CD4-positive, CD25-positive, alpha-beta regulatory T cell (primary cell): ENCODE results near the gene TMC3. TPM values are rescaled to one million over a fixed set of nuclear protein-coding genes. Genes with fewer than 3 reads are reported as not detected.

ENCODE experiments used
- ATAC-seq, 2 donors: fragments of 150-1000 bp; cut with Tn5 transposase; one replicate each; pipeline ENCODE4 v1.10.0; 2021; ENCODE audit warnings: low read depth in 2 of 2, moderate number of reproducible peaks in 2 of 2, moderate library complexity in 1 of 2
- DNase-seq, 3 donors: peaks; one replicate each; pipeline versions ENCODE4 v3.0.0 to v3.0.0-alpha.2; 2012 to 2022; ENCODE audit warnings: mixed read lengths in 1 of 3
- H3K27ac ChIP-seq: one replicate; pipeline ENCODE4 v1.7.0; 2013; ENCODE audit warnings: mild to moderate bottlenecking, low read length; ENCODE audit not compliant: insufficient read depth, poor library complexity, severe bottlenecking
- H3K27me3 ChIP-seq: one replicate; pipeline ENCODE4 v1.7.0; 2013; ENCODE audit warnings: low read length; ENCODE audit not compliant: control insufficient read depth, insufficient read depth
- H3K36me3 ChIP-seq: one replicate; pipeline ENCODE4 v1.7.0; 2013; ENCODE audit warnings: mild to moderate bottlenecking, low read length, moderate library complexity; ENCODE audit not compliant: control insufficient read depth, insufficient read depth
- H3K4me1 ChIP-seq: 2 replicates; pipeline ENCODE4 v1.7.0; 2013; ENCODE audit warnings: mild to moderate bottlenecking, low read length; ENCODE audit not compliant: insufficient read depth, control insufficient read depth, poor library complexity, severe bottlenecking
- H3K4me3 ChIP-seq: one replicate; pipeline ENCODE4 v1.7.0; 2013; ENCODE audit warnings: low read depth, mild to moderate bottlenecking, low read length, moderate library complexity
- H3K9me3 ChIP-seq, 2 experiments: 1 replicate in 1 of 2; 2 replicates in 1 of 2; pipeline ENCODE4 v1.7.0; 2013; ENCODE audit warnings: low read length in 2 of 2, mild to moderate bottlenecking in 1 of 2, moderate library complexity in 1 of 2; ENCODE audit not compliant: control insufficient read depth in 2 of 2
- H3K27ac Mint-ChIP-seq, 3 donors: one replicate each; pipeline ENCODE4 v1.8.0; 2020 to 2022; ENCODE audit warnings: mild to moderate bottlenecking in 3 of 3, mixed read lengths in 3 of 3, moderate library complexity in 2 of 3
- H3K27me3 Mint-ChIP-seq: one replicate; pipeline ENCODE4 v1.8.0; 2022; ENCODE audit warnings: mild to moderate bottlenecking, mixed read lengths
- H3K36me3 Mint-ChIP-seq: one replicate; pipeline ENCODE4 v1.8.0; 2020; ENCODE audit warnings: mixed read lengths
- H3K4me1 Mint-ChIP-seq, 4 donors: one replicate each; pipeline ENCODE4 v1.8.0; 2020 to 2022; ENCODE audit warnings: mixed read lengths in 4 of 4, mild to moderate bottlenecking in 1 of 4
- H3K4me3 Mint-ChIP-seq, 4 donors: one replicate each; pipeline ENCODE4 v1.8.0; 2020 to 2022; ENCODE audit warnings: mild to moderate bottlenecking in 4 of 4, mixed read lengths in 4 of 4, moderate library complexity in 3 of 4
- H3K9me3 Mint-ChIP-seq, 7 donors: one replicate each; pipeline ENCODE4 v1.8.0; 2020 to 2022; ENCODE audit warnings: mixed read lengths in 7 of 7, mild to moderate bottlenecking in 3 of 7, moderate library complexity in 2 of 7
- polyA plus RNA-seq, 4 donors: library from polyadenylated mRNA; unstranded; fragments of 300-500 nt; fragmentation: Illumina TruSeq; gene quantifications; one replicate each; pipeline ENCODE4 v1.2.3, GENCODE V29; 2021
- total RNA-seq: library from RNA; stranded (reverse); gene quantifications from one replicate; pipeline ENCODE4 v1.2.3, GENCODE V29; 2022

The TMC3 gene
- total and polyA plus RNA-seq, 5 donors from 2014 or later: 0.05 to 0.06 TPM; not detected in 3

DNA sequence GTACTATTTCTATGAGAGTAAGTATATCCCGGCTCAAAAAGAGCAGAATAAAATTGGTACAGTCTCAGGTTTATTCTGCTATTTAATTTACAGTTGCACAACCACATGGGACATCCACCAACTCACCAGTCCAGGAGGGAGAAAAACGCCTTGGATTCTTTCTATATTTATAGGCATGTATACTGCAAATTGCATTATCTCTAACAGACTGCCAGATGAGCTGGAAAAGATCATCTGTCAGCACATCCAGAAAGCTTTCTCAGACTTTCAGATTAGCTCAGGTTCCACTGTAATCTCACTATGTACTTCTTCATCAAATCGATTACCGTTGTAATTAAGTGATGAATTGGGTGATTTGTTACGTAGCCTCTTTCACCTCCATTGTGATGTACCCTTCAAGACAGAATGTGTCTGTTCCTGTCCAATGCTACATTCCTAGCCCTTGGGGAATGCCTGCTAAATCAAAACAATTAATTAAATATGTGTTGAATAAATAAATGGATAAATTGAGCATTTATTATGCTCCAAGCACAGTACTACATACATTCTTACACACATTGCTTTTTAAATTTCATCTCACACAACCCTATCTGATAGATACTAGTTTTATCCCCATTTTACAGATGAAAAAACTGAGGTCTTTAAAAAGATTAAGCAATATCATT, 38.1 kb upstream of the TMC3 start:
- DNase-seq (no peak), ATAC-seq (no peak)
- Mint-ChIP-seq H3K9me3 (no peaks in the 10 kb centered on the region), H3K36me3 (no peaks in the 10 kb centered on the region), H3K27me3 (peaks cover 25% of the 10 kb centered on the region), H3K4me3 (no peak overlapping the region), H3K4me1 (peaks cover 0 to 14% (median 3%) of the 10 kb centered on the region in 4 donors), H3K27ac (no peak overlapping the region)
- no peak overlapping the region for H3K27ac ChIP-seq
- H3K4me3 ChIP-seq: no peak overlapping the region
- peaks cover 7% of the 10 kb centered on the region for H3K27me3 ChIP-seq
- no peaks in the 10 kb centered on the region for H3K36me3 ChIP-seq
- H3K4me1 ChIP-seq: no peaks in the 10 kb centered on the region
- H3K9me3 ChIP-seq: no peaks in the 10 kb centered on the region

DNA sequence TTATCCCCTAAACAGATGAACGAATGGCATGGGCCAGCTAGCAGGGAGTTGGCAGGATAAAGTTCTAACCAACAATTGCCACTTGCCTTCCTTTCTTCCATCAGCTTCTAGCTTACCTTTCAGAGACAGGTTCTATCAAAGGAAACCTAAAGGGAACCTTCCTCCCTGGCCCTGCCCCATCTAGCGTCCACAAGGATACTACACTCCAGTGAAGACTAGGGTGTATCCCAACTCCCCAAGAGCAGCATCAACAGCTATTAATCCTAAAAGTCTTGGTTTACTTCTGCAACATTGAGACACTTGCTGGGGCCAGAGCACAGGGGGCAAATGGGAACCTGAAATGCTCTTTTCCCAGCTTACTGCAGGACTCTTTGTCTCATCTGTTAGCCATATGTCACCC, 37.0 kb upstream of the TMC3 start:
- Histone ChIP-seq H3K4me3 (no peak overlapping the region), H3K4me1 (no peaks in the 10 kb centered on the region), H3K9me3 (no peaks in the 10 kb centered on the region), H3K27me3 (peaks cover 7% of the 10 kb centered on the region), H3K27ac (no peak overlapping the region), H3K36me3 (no peaks in the 10 kb centered on the region)
- DNase-seq (no peak), ATAC-seq (no peak)
- Mint-ChIP-seq H3K4me3 (no peak overlapping the region), H3K9me3 (no peaks in the 10 kb centered on the region), H3K27me3 (peaks cover 30% of the 10 kb centered on the region), H3K27ac (no peak overlapping the region), H3K4me1 (peaks cover 0 to 14% (median 3%) of the 10 kb centered on the region in 4 donors), H3K36me3 (no peaks in the 10 kb centered on the region)

DNA sequence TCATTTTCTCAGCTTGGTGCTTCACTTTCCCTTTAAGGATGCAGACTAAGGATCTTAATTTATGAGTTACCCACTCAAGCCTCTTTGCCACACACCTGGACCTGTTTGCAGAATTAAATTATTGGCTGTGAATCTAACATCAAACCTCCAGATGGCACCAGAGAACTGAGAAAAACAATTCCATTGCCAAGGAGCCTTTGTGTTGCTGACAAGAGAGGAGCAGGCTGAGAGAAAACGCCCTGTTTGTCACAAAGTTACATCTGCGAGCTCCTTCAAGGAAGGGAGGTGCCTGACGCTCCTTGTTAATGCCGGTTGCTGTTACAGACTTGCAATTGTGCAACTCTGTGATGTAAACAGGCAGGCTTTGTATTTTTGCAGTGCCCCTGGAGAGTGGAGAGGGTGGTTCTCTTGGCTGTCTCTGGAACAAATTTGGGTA, 36.3 kb upstream of the TMC3 start:
- H3K4me3 Mint-ChIP-seq: no peak overlapping the region
- H3K36me3 Mint-ChIP-seq: no peaks in the 10 kb centered on the region
- Histone ChIP-seq H3K4me3 (no peak overlapping the region), H3K9me3 (no peaks in the 10 kb centered on the region), H3K4me1 (no peaks in the 10 kb centered on the region), H3K27ac (no peak overlapping the region), H3K27me3 (peaks cover 7% of the 10 kb centered on the region), H3K36me3 (no peaks in the 10 kb centered on the region)
- H3K27me3 Mint-ChIP-seq: peaks cover 37% of the 10 kb centered on the region
- peak overlapping the region in 2 of 3 donors; percentile 1 to 2 for H3K27ac Mint-ChIP-seq
- peak; percentile 45 to 48 for ATAC-seq
- H3K4me1 Mint-ChIP-seq: peaks cover 0 to 11% (median 3%) of the 10 kb centered on the region in 4 donors
- H3K9me3 Mint-ChIP-seq: no peaks in the 10 kb centered on the region
- peak in 2 of 3 donors; percentile 54 to 83 for DNase-seq

DNA sequence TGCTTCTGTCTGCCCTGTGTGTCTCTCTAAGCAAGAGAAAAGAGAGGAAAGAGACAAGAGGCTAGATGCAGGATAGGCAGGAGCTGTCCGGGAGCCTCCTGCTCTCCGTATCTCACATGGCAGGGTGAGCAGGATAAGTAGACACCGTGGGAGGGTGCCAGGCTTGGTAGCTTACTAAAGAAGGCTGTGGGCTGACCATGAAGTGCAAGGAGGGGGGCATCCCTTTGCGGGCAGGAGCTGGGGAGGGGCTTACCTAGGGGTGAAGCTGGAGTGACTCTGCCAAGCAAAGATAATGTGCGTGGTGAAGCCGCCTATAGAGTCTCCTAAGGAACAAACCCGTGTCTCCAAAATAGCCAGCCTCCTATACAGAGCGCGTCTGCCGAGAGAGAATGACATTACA, 33.7 kb upstream of the TMC3 start:
- no peak overlapping the region for H3K4me3 Mint-ChIP-seq
- Histone ChIP-seq H3K4me1 (no peaks in the 10 kb centered on the region), H3K36me3 (no peaks in the 10 kb centered on the region), H3K27me3 (peaks cover 5% of the 10 kb centered on the region), H3K27ac (no peak overlapping the region), H3K9me3 (no peaks in the 10 kb centered on the region), H3K4me3 (no peak overlapping the region)
- peaks cover 0 to 5% (median 1%) of the 10 kb centered on the region in 4 donors for H3K4me1 Mint-ChIP-seq
- no peak overlapping the region for H3K27ac Mint-ChIP-seq
- DNase-seq: no peak
- peaks cover 44% of the 10 kb centered on the region for H3K27me3 Mint-ChIP-seq
- H3K36me3 Mint-ChIP-seq: no peaks in the 10 kb centered on the region
- ATAC-seq: no peak
- no peaks in the 10 kb centered on the region for H3K9me3 Mint-ChIP-seq

DNA sequence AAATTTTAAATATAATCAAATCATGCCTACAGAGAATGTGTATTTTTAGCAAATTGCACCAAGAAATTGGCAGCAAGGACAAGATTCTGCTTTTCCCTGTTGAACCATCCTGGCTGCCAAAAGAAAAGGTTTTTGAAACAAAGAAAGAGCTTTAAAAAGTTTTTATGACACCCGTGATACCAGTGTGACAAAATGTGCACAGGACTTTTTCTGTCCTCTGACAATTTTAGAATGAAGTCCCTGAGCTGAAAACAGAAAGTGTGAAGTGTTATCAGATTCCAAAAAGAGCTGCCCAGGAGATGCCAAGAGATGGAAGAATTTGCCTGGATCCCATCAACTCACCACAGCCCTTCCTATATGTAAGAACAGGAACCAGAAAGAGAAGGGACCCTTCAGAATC, 33.2 kb upstream of the TMC3 start:
- Histone ChIP-seq H3K27ac (no peak overlapping the region), H3K9me3 (no peaks in the 10 kb centered on the region), H3K36me3 (no peaks in the 10 kb centered on the region), H3K4me3 (no peak overlapping the region), H3K4me1 (no peaks in the 10 kb centered on the region), H3K27me3 (peaks cover 6% of the 10 kb centered on the region)
- no peak overlapping the region for H3K27ac Mint-ChIP-seq
- DNase-seq: no peak
- H3K9me3 Mint-ChIP-seq: no peaks in the 10 kb centered on the region
- no peaks in the 10 kb centered on the region for H3K36me3 Mint-ChIP-seq
- H3K4me3 Mint-ChIP-seq: no peak overlapping the region
- ATAC-seq: no peak
- H3K27me3 Mint-ChIP-seq: peaks cover 44% of the 10 kb centered on the region
- peaks cover 0 to 5% (median 1%) of the 10 kb centered on the region in 4 donors for H3K4me1 Mint-ChIP-seq

DNA sequence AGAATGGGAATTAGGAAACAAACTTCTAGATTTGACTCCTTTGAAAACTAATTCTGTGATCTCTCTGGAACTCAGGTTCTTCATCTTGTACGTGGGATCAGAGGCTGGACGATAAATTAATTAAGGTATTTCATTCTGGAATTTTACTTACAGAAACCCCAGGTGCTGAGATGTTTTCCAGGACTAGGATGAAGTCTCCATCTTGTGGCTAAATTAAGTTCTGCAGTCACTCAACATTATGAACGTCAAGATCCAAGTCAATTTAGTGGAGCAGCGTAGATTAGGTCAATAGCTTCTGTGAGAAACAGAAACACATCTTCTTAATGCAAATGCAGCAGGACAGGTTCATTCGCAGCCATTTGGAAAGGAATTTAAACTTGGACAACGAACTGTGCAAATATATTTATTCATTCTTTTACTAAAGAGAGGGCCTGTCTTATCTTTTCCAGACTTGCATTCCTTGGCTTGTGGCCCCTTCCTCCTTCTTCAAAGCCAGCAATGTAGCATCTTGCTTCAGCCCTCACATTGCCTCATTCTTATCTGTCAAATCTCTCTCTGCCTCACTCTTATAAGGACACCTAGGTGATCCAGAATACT, 26.7 kb upstream of the TMC3 start:
- DNase-seq (peak in 2 of 3 donors; percentile 54 to 68), ATAC-seq (no peak)
- Histone ChIP-seq H3K9me3 (no peaks in the 10 kb centered on the region), H3K36me3 (no peaks in the 10 kb centered on the region), H3K27me3 (peaks cover 3% of the 10 kb centered on the region), H3K4me3 (no peak overlapping the region), H3K4me1 (no peaks in the 10 kb centered on the region), H3K27ac (no peak overlapping the region)
- Mint-ChIP-seq H3K27me3 (peaks cover 14% of the 10 kb centered on the region), H3K4me3 (no peak overlapping the region), H3K9me3 (no peaks in the 10 kb centered on the region), H3K36me3 (peaks cover 3% of the 10 kb centered on the region), H3K4me1 (no peaks in the 10 kb centered on the region), H3K27ac (no peak overlapping the region)

DNA sequence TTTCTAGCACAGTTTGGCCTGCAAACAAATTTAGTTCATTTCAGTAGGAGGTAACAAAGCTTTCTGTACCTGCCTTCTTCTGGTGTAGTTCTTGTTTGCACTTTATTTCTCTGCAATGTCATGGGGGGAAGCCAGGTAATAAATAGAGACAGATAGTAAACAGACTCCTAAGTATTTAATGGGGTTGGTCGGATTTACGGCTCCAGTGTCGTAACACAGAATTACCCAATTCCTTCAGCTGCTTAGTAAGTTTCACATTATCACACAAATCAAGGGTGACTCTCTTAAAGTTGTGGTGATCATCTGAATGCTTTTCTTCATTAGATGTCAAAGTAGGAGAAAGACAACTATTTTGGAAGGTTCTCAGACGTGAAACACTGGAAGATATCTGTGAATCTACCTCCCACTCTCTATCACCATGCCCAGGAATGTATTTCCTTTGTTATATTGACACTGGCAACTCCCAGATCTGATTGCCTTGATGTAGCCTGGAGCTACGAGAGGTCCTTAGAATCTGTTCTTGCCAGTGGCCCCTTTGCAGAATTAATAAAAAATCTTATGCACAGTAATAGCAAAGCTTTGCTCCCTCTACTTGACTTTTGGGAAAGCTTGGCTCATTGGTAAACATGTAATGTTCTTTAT, 25.0 kb upstream of the TMC3 start:
- Mint-ChIP-seq H3K27me3 (peaks cover 7% of the 10 kb centered on the region), H3K27ac (no peak overlapping the region)
- no peak for ATAC-seq

More for the DNA sequence above, 25.0 kb upstream of the TMC3 start:
- Histone ChIP-seq H3K4me3 (no peak overlapping the region), H3K4me1 (no peaks in the 10 kb centered on the region), H3K27ac (no peak overlapping the region), H3K36me3 (no peaks in the 10 kb centered on the region), H3K9me3 (no peaks in the 10 kb centered on the region), H3K27me3 (peaks cover 3% of the 10 kb centered on the region)
- no peaks in the 10 kb centered on the region for H3K9me3 Mint-ChIP-seq
- H3K36me3 Mint-ChIP-seq: peaks cover 3% of the 10 kb centered on the region
- no peak overlapping the region for H3K4me3 Mint-ChIP-seq
- H3K4me1 Mint-ChIP-seq: no peaks in the 10 kb centered on the region
- DNase-seq: no peak
